ENCODE measurements around the gene SMCHD1. TPM values are rescaled to one million over a fixed set of nuclear protein-coding genes. Genes with fewer than 3 reads are reported as not detected.

The SMCHD1 gene
- total RNA-seq, 4 donors from 2014 or later = 57.2 to 204 (median 105) TPM

DNA sequence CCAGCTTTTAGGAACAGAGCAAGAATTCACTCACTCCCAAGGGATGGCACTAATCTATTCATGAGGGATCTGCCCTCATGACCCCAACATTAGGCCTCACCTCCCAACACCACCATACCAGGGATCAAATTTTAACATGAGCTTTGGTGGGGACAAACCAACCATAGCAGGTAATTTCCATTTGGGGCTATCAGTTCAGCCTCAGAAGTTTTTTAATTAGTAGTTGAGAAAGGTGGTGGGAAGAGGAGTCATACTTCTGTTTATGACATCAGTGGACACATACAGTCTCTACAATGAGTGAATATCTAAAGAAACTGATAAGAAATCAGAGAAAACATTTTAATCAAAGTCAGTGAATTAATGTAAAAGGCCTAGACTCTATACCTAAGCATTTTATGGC lies 131.7 kb downstream of the SMCHD1 start:
- DNase-seq = no peak
- Histone ChIP-seq H3K36me3 (peaks cover 0 to 83% (median 0%) of the 10 kb centered on the region in 3 donors), H3K27me3 (no peaks in the 10 kb centered on the region), H3K4me3 (no peak overlapping the region), H3K27ac (no peak overlapping the region), H3K4me1 (no peaks in the 10 kb centered on the region), H3K9me3 (no peaks in the 10 kb centered on the region)
- TF ChIP-seq CTCF (IDR thresholded peaks at IDR 0.05) (no peak), POLR2A (IDR thresholded peaks at IDR 0.05) (no peak)

- no peak overlapping the region for H3K4me3 ChIP-seq
- no peak overlapping the region for H3K27ac ChIP-seq
- no peaks in the 10 kb centered on the region for H3K4me1 ChIP-seq
- H3K9me3 ChIP-seq = no peaks in the 10 kb centered on the region
- TF ChIP-seq CTCF (IDR thresholded peaks at IDR 0.05) (no peak), POLR2A (IDR thresholded peaks at IDR 0.05) (no peak)
- DNase-seq = no peak
- H3K36me3 ChIP-seq = peaks cover 0 to 85% (median 0%) of the 10 kb centered on the region in 3 donors
- H3K27me3 ChIP-seq = no peaks in the 10 kb centered on the region
Observed at GRCh38 chr18:2792395-2792794, 136.9 kb downstream of the SMCHD1 start.

DNA sequence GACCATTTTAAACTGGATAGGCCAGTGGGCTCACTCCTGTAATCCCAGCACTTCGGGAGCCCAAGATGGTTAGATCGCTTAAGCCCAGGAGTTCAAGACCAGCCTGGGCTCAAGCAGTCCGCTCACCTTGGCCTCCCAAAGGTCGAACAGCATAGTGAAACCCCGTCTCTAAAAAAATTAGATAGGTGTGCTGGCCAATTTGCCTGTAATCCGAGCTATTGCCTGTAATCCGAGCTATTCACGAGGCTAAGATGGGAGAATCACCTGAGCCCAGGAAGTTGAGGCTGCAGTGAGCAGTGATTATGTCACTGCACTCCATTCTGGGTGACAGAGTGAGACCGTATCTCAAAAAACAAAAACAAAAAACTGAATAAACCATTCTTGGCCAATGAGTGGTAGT lies 138.6 kb downstream of the SMCHD1 start:
- Histone ChIP-seq H3K9me3 (no peaks in the 10 kb centered on the region), H3K27me3 (no peaks in the 10 kb centered on the region), H3K4me1 (no peaks in the 10 kb centered on the region), H3K4me3 (no peak overlapping the region), H3K27ac (no peak overlapping the region), H3K36me3 (peaks cover 0 to 73% (median 0%) of the 10 kb centered on the region in 3 donors)
- no peak for DNase-seq
- TF ChIP-seq CTCF (IDR thresholded peaks at IDR 0.05) (no peak), POLR2A (IDR thresholded peaks at IDR 0.05) (no peak)

DNA sequence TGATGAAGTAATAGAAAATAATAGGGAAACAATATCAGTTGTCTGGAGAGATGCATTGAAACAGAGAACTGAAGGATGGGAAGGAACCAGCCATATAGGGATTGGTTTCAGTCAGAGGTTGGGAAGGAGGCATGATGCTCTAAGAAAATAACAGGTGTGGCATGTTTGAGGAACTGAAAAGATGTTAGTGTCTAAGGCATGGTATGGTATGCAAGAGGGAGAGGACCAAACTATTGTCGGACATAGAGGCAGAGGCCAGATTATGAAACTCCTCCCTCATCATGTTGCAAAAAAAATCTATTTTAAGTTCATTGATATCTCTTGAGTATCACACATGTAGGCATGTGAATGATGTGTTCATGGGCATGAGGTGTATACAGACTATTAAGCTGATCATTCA lies 142.4 kb downstream of the SMCHD1 start:
- DNase-seq = no peak
- H3K36me3 ChIP-seq = peaks cover 0 to 69% (median 0%) of the 10 kb centered on the region in 3 donors
- no peaks in the 10 kb centered on the region for H3K27me3 ChIP-seq
- TF ChIP-seq CTCF (IDR thresholded peaks at IDR 0.05) = no peak
- TF ChIP-seq POLR2A (IDR thresholded peaks at IDR 0.05) = no peak
- H3K27ac ChIP-seq = no peak overlapping the region
- no peak overlapping the region for H3K4me3 ChIP-seq
- H3K4me1 ChIP-seq = no peaks in the 10 kb centered on the region
- no peaks in the 10 kb centered on the region for H3K9me3 ChIP-seq

- H3K36me3 ChIP-seq = peaks cover 0 to 67% (median 0%) of the 10 kb centered on the region in 3 donors
- no peaks in the 10 kb centered on the region for H3K9me3 ChIP-seq
- H3K4me1 ChIP-seq = no peaks in the 10 kb centered on the region
- H3K27ac ChIP-seq = no peak overlapping the region
- H3K27me3 ChIP-seq = no peaks in the 10 kb centered on the region
- H3K4me3 ChIP-seq = no peak overlapping the region
- DNase-seq = no peak
- TF ChIP-seq POLR2A (IDR thresholded peaks at IDR 0.05) (no peak), CTCF (IDR thresholded peaks at IDR 0.05) (no peak)
Observed at GRCh38 chr18:2799369-2799768, 143.8 kb downstream of the SMCHD1 start.

All from Peyer's patch (tissue), 4 donors.